ENCODE measurements around the gene CDC42BPA.

DNA sequence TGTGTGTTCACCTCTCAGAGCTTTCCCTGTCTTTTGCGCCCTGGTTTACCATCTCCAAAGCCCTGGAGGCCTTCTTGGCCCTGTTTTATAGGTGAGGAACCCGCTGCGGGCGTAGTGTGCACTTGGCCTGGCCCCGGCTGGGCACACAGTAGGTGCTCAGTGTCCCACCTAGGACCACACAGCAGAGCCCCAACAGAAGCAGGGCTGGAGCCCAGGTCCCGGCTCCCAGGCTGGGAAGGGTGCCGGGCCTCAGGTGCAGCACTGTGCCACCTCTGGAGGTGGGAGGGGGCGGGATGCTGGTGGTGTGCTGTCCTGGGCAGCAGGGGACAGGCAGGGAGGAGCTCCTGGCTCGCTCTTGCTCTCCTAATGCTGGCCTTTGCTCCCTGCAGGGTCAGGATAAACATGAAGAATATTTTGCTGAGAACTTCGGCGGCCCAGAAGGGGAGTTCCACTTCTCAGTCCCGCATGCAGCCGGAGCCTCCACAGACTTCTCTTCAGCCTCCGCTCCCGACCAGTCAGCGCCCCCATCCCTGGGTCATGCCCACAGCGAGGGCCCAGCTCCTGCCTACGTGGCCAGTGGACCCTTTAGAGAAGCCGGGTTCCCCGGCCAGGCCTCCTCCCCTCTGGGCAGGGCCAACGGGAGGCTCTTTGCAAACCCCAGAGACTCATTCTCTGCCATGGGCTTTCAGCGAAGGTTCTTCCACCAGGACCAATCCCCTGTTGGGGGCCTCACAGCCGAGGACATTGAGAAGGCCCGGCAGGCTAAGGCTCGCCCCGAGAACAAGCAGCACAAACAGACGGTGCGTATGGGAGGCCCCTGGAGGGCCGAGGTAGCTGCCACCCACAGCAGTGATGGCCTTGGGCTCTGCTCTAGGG is 353.4 kb downstream of the CDC42BPA start:
- TF ChIP-seq, protein P1, sequence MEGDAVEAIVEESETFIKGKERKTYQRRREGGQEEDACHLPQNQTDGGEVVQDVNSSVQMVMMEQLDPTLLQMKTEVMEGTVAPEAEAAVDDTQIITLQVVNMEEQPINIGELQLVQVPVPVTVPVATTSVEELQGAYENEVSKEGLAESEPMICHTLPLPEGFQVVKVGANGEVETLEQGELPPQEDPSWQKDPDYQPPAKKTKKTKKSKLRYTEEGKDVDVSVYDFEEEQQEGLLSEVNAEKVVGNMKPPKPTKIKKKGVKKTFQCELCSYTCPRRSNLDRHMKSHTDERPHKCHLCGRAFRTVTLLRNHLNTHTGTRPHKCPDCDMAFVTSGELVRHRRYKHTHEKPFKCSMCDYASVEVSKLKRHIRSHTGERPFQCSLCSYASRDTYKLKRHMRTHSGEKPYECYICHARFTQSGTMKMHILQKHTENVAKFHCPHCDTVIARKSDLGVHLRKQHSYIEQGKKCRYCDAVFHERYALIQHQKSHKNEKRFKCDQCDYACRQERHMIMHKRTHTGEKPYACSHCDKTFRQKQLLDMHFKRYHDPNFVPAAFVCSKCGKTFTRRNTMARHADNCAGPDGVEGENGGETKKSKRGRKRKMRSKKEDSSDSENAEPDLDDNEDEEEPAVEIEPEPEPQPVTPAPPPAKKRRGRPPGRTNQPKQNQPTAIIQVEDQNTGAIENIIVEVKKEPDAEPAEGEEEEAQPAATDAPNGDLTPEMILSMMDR (IDR thresholded peaks at IDR 0.05; ENCODE audit: borderline replicate concordance, extremely low read depth, low read length, poor library complexity, severe bottlenecking), result no peak
- no peak for TF ChIP-seq EZH2 (IDR thresholded peaks at IDR 0.05; ENCODE audit: borderline replicate concordance, low read depth, low read length, severe bottlenecking)
